Body of pancreas (tissue), 4 donors: ENCODE data around the gene CTBP1. TPM values are rescaled to one million over a fixed set of nuclear protein-coding genes. Genes with fewer than 3 reads are reported as not detected.

Experiments
- ATAC-seq: fragments of 150-250 bp; one replicate; pipeline ENCODE4 v1.9.1; 2016
- DNase-seq, 4 donors: peaks; one replicate each; pipeline ENCODE4 v3.0.0-alpha.2; 2019
- H3K27ac ChIP-seq, 4 donors: fragments of 200-600 bp; sonication (generic); 1 replicate in 3 of 4; 2 replicates in 1 of 4; pipeline versions ENCODE4 v1.5.1 to v1.6.1; 2016 to 2019; ENCODE audit warnings: mild to moderate bottlenecking in 1 of 4, mixed read lengths in 1 of 4, moderate library complexity in 1 of 4
- H3K27me3 ChIP-seq, 2 donors: fragments of 200-600 bp; sonication (generic); one replicate each; pipeline ENCODE4 v1.6.0; 2016; ENCODE audit warnings: mild to moderate bottlenecking in 1 of 2
- H3K36me3 ChIP-seq, 2 donors: fragments of 200-600 bp; sonication (generic); replicated peaks in 1 of 2; 2 replicates each; pipeline ENCODE4 v1.5.1; 2016; ENCODE audit warnings: low read depth in 2 of 2; ENCODE audit not compliant: insufficient read depth in 1 of 2
- H3K4me1 ChIP-seq: fragments of 200-600 bp; sonication (generic); one replicate; pipeline ENCODE4 v1.6.0; 2016
- H3K4me3 ChIP-seq, 2 donors: fragments of 200-600 bp; sonication (generic); 1 replicate in 1 of 2; 2 replicates in 1 of 2; pipeline ENCODE4 v1.5.1; 2016 to 2019
- H3K9me3 ChIP-seq, 3 donors: fragments of 200-600 bp; sonication (generic); 1 replicate in 2 of 3; 2 replicates in 1 of 3; pipeline ENCODE4 v1.5.1; 2016
- POLR2A ChIP-seq, 3 donors: fragments of 450-650 bp; IDR thresholded peaks; one replicate each; pipeline ENCODE4 v1.6.1; 2016; ENCODE audit warnings: antibody characterized with exemption in 3 of 3, mild to moderate bottlenecking in 2 of 3
- WGBS, 2 donors: methylation state at CpG; one replicate each; pipeline ENCODE4 v1.1.5; 2017; 5-methylcytosine and 5-hydroxymethylcytosine counted together
- intact Hi-C: fragments of 100-400 bp; cut with DNase I; formaldehyde crosslinking; loops from one replicate; pipeline ENCODE4 v1.15.1; 2023
- total RNA-seq, 2 donors: library from RNA; depleted of rRNA; stranded (reverse); fragments of >200 nt; gene quantifications; one replicate each; pipeline ENCODE4 v1.1.0, GENCODE V29; 2016
- TF ChIP-seq, protein P1 (sequence below), 7 experiments: fragments of 450-650 bp in 4 of 7; fragments of 200-600 bp in 3 of 7; sonication (generic) in 3 of 7; IDR thresholded peaks; one replicate each; pipeline ENCODE4 v1.5.1; 2016 to 2019; ENCODE audit warnings: antibody characterized with exemption in 7 of 7

CTBP1 gene
- total RNA-seq, 2 donors from 2014 or later, result 148 to 458 TPM

DNA sequence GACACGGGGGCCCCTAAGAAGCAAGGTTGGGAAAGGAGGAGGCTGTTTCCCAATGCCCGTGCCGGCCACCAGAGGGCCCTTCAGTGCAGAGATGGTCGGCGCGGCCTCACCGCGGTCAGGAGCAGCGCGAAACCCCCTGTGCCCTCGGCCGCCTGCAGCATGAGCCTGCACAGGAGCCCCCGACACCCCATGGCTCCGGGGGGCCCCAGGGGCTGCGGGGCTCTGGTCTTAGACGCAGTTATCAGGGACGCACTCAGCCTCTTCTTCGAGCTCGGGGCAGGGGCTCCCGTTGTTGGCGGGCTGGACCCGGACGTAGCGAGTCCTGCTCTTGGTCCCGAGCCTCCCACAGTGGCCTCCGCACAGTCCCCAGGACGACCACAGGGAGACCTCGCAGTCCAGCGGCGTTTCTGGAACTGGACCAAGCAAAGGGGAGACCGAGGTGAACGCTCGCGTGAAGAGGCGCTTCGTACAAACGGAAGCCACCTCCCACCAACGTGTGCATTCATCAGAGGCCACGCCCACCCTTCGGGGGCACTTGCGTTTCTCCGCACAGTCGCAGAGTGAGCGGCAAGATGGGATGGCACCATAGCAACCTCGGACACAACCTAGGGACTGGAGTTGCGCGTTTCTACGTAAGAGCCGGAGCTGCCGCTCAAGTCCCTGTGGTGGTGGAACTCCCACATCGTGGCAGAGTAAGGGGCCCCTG lies 81.5 kb downstream of the CTBP1 start:
- no peaks in the 10 kb centered on the region for H3K27me3 ChIP-seq
- TF ChIP-seq POLR2A (IDR thresholded peaks at IDR 0.05), result peak in 1 of 3 donors; percentile 11
- TF ChIP-seq, protein P1, sequence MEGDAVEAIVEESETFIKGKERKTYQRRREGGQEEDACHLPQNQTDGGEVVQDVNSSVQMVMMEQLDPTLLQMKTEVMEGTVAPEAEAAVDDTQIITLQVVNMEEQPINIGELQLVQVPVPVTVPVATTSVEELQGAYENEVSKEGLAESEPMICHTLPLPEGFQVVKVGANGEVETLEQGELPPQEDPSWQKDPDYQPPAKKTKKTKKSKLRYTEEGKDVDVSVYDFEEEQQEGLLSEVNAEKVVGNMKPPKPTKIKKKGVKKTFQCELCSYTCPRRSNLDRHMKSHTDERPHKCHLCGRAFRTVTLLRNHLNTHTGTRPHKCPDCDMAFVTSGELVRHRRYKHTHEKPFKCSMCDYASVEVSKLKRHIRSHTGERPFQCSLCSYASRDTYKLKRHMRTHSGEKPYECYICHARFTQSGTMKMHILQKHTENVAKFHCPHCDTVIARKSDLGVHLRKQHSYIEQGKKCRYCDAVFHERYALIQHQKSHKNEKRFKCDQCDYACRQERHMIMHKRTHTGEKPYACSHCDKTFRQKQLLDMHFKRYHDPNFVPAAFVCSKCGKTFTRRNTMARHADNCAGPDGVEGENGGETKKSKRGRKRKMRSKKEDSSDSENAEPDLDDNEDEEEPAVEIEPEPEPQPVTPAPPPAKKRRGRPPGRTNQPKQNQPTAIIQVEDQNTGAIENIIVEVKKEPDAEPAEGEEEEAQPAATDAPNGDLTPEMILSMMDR (IDR thresholded peaks at IDR 0.05), result peak; percentile 44 to 70 (median 63)
- no peaks in the 10 kb centered on the region for H3K36me3 ChIP-seq
- 30 to 36% methylated on average over 5 to 50 of the region's 51 CpGs for WGBS, 2 donors
- no peaks in the 10 kb centered on the region for H3K9me3 ChIP-seq
- H3K4me3 ChIP-seq, result no peak overlapping the region
- peaks cover 18% of the 10 kb centered on the region for H3K4me1 ChIP-seq
- DNase-seq (peak; percentile 59 to 78 (median 72)), ATAC-seq (peak; percentile 58)
- H3K27ac ChIP-seq, result peak overlapping the region in 2 of 4 donors; percentile 29 to 43
- intact Hi-C loops, result no loop called here

DNA sequence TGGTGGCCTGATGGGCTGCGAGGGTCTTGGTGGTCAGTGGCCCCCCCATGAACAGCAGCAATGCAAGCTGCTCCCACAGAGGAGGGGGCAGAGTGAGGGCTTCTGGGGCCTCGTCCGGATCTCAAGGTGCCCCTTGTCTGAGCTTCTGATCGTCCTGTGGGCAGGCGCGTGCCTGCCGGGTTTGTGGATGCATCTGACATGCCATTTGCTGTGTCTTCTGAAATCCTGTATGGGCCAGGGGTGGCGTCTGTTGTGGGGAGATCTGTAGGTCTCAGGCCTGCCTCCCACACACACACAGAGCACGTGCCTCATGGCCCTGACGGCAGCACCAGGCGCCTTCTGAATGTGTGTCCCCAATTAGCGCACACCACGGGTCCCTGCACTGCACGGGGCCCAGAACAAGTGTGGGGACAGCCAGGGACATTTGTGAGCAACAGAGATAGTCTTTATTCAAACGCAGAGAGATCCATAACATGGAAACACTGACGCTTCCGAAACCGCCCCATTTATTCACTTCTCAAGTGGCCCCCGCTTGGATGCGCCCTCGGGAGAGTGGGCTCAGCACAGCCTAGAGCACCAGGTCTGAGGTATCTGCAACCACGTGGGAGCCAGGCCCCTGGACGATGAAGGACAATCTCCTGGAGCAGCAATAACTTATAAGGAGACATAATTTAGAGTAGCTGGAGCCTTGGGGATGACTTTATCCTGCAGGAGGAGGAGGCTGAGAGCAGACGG lies 82.3 kb downstream of the CTBP1 start:
- intact Hi-C loops, result no loop called here

DNA sequence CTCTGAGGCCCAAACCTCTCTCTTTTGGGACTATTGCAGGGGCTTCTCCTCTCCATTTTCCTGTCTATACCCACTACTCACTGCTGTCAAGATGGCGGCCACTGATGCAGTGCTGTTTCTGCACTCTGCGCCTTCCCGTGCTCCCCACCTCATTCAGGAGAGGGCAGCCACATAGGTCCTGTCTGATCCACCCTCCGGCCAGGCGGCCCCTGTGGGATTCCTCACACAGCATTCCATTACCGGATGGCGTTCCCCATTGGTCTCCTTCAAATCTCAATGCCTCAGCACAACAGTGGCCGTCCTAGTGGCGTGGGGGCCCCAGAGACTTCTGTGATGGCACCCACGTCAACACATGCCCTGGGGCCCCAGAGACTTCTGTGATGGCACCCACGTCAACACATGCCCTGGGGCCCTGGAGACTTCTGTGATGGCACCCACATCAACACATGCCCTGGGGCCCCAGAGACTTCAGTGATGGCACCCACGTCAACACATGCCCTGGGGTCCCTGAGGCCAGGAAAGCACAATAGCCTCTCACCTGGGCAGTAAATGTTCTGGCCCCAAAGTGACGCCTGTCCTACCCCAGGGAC lies 83.9 kb downstream of the CTBP1 start:
- DNase-seq (no peak), ATAC-seq (no peak)
- no peak overlapping the region for H3K27ac ChIP-seq
- H3K4me1 ChIP-seq, result peaks cover 5% of the 10 kb centered on the region
- no peaks in the 10 kb centered on the region for H3K27me3 ChIP-seq
- no peaks in the 10 kb centered on the region for H3K9me3 ChIP-seq
- TF ChIP-seq, protein P1 (IDR thresholded peaks at IDR 0.05), result no peak
- no peak for TF ChIP-seq POLR2A (IDR thresholded peaks at IDR 0.05)
- intact Hi-C loops, result no loop called here
- H3K36me3 ChIP-seq, result no peaks in the 10 kb centered on the region
- WGBS, 2 donors, result 91 to 96% methylated on average over 7 to 13 of the region's 13 CpGs
- no peak overlapping the region for H3K4me3 ChIP-seq

More for the DNA sequence above, 82.3 kb downstream of the CTBP1 start:
- no peaks in the 10 kb centered on the region for H3K9me3 ChIP-seq
- ATAC-seq, result no peak
- peak overlapping the region in 1 of 4 donors; percentile 29 for H3K27ac ChIP-seq
- no peak for TF ChIP-seq POLR2A (IDR thresholded peaks at IDR 0.05)
- TF ChIP-seq, protein P1 (IDR thresholded peaks at IDR 0.05), result no peak
- H3K27me3 ChIP-seq, result no peaks in the 10 kb centered on the region
- DNase-seq, result no peak
- no peaks in the 10 kb centered on the region for H3K36me3 ChIP-seq
- H3K4me3 ChIP-seq, result no peak overlapping the region
- 69 to 76% methylated on average over 16 to 24 of the region's 24 CpGs for WGBS, 2 donors
- H3K4me1 ChIP-seq, result peaks cover 11% of the 10 kb centered on the region

DNA sequence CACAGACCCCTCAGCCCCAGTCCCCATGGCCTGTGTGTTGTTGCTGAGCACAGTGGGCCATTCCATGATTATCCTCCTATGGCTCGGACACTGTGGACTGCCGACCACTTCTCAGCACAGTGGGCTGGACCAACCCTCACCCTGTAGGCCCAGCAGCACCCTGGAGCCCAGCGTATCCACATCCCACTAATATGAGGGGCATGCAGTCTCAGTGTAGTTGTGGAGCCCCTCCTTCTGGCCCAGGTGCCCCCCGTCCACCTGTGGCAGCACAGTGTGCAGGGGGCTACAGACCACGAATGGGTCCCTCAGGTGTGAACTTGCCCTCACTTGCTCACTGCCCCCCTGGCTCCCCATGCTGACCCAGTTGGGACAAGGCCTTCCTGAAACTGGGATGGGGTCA lies 84.5 kb downstream of the CTBP1 start:
- no peaks in the 10 kb centered on the region for H3K36me3 ChIP-seq
- no peak for TF ChIP-seq POLR2A (IDR thresholded peaks at IDR 0.05)
- TF ChIP-seq, protein P1 (IDR thresholded peaks at IDR 0.05), result no peak
- no peak overlapping the region for H3K4me3 ChIP-seq
- no peaks in the 10 kb centered on the region for H3K9me3 ChIP-seq
- H3K4me1 ChIP-seq, result peaks cover 8% of the 10 kb centered on the region
- DNase-seq, result no peak
- no peak overlapping the region for H3K27ac ChIP-seq
- intact Hi-C loops, result no loop called here
- no peak for ATAC-seq
- H3K27me3 ChIP-seq, result no peaks in the 10 kb centered on the region
- WGBS, 2 donors, result 94% methylated on average over 5 of the region's 5 CpGs; no CpG with 5 or more reads in 1 of the 2 donors
